HG02852 (cell line): ENCODE measurements around the gene ARID5A.

Experiments
- ATAC-seq: cut with Tn5 transposase; IDR thresholded peaks from one replicate; pipeline ENCODE4 v1.9.1; 2021; ENCODE audit warnings: mild to moderate bottlenecking, moderate library complexity; ENCODE audit not compliant: unreplicated experiment

Gene ARID5A

GRCh38 chr2:96538487-96539214 lies 2.1 kb downstream of the ARID5A start:
- ATAC-seq: no peak

- ATAC-seq: no peak
Observed at GRCh38 chr2:96539215-96539920, 2.8 kb downstream of the ARID5A start.

- no peak for ATAC-seq
Observed at GRCh38 chr2:96540136-96540535, 3.6 kb downstream of the ARID5A start.

- ATAC-seq: no peak
Observed at GRCh38 chr2:96541398-96542152, 5.0 kb downstream of the ARID5A start.

GRCh38 chr2:96542357-96542977 lies 5.9 kb downstream of the ARID5A start:
- ATAC-seq: no peak

GRCh38 chr2:96546321-96546720 lies 9.8 kb downstream of the ARID5A start:
- ATAC-seq: no peak

GRCh38 chr2:96546797-96547196 lies 10.2 kb downstream of the ARID5A start:
- no peak for ATAC-seq

- no peak for ATAC-seq
Observed at GRCh38 chr2:96547203-96547641, 10.7 kb downstream of the ARID5A start.

GRCh38 chr2:96547731-96548171 lies 11.2 kb downstream of the ARID5A start:
- no peak for ATAC-seq

GRCh38 chr2:96548558-96549465 lies 12.3 kb downstream of the ARID5A start:
- ATAC-seq: no peak

GRCh38 chr2:96549466-96549785 lies 12.9 kb downstream of the ARID5A start:
- no peak for ATAC-seq

- ATAC-seq: no peak
Observed at GRCh38 chr2:96549967-96550786, 13.6 kb downstream of the ARID5A start.

- no peak for ATAC-seq
Observed at GRCh38 chr2:96550787-96551604, 14.4 kb downstream of the ARID5A start.

- ATAC-seq: no peak
Observed at GRCh38 chr2:96551605-96552314, 15.2 kb downstream of the ARID5A start.

- ATAC-seq: no peak
Observed at GRCh38 chr2:96552315-96553175, 16.0 kb downstream of the ARID5A start.

GRCh38 chr2:96553176-96553956 lies 16.8 kb downstream of the ARID5A start:
- ATAC-seq: no peak
